K562 (cell line): ENCODE data around the gene MBD6. TPM values are rescaled to one million over a fixed set of nuclear protein-coding genes. Genes with fewer than 3 reads are reported as not detected.
A peak's percentile ranks its signal among the peaks of the same experiment; 100 is the strongest.

Source experiments
- ATAC-seq: fragments of 200-7000 bp; cut with Tn5 transposase; 3 replicates; pipeline ENCODE4 v1.9.1; 2020; ENCODE audit warnings: moderate library complexity
- BruUV-seq: library from RNA; stranded (reverse); fragments of 400-500 nt; replicated peaks from 2 replicates; lab custom pipeline; 2021; lab: Mats Ljungman, UMichigan
- CTCF ChIA-PET: fragments of 300-600 bp; formaldehyde crosslinking; extraction: SDS; loops from one replicate; lab custom pipeline; 2021; ENCODE audit warnings: low intra/inter-chr PET ratio; lab: Yijun Ruan, JAX
- POLR2A ChIA-PET: fragments of 300-600, 350-650 bp; sonication (Branson Sonifier 250); formaldehyde crosslinking; extraction: SDS; loops from one replicate; lab custom pipeline; 2021; ENCODE audit warnings: antibody characterized with exemption, inconsistent platforms; lab: Yijun Ruan, JAX
- DNase-seq, 4 experiments: peaks; one replicate each; pipeline versions ENCODE4 v3.0.0 to v3.0.0-alpha.2; 2011 to 2018; ENCODE audit warnings: low spot score in 3 of 4, mixed read lengths in 3 of 4; ENCODE audit errors: extremely low read depth in 1 of 4
- FAIRE-seq: peaks from 2 replicates; lab custom pipeline; 2011; peaks lifted over from hg19 to GRCh38; lab: Jason Lieb, UNC
- H2AFZ ChIP-seq: 2 replicates; pipeline ENCODE4 v1.6.0; 2011; ENCODE audit warnings: low read depth, low read length, control low read depth, inconsistent platforms
- H3K27ac ChIP-seq: fragments of 200-600 bp; 3 replicates; pipeline ENCODE4 v1.8.0; 2011; ENCODE audit warnings: low read depth, mild to moderate bottlenecking, control low read depth, inconsistent platforms, low read length, moderate library complexity, mixed read lengths; ENCODE audit errors: extremely low read depth
- H3K27me3 ChIP-seq, 2 experiments: fragments of 300-600 bp in 1 of 2; 2 replicates in 1 of 2; 3 replicates in 1 of 2; pipeline versions ENCODE4 v1.6.0 to v1.8.0; 2011; ENCODE audit warnings: inconsistent platforms in 2 of 2, low read length in 2 of 2, mild to moderate bottlenecking in 1 of 2, mixed read lengths in 1 of 2, moderate library complexity in 1 of 2; ENCODE audit not compliant: control insufficient read depth in 2 of 2, insufficient read depth in 2 of 2
- H3K36me3 ChIP-seq: fragments of 300-600 bp; 3 replicates; pipeline ENCODE4 v1.8.0; 2011; ENCODE audit warnings: mild to moderate bottlenecking, low read length, inconsistent platforms; ENCODE audit not compliant: control insufficient read depth, insufficient read depth
- H3K4me1 ChIP-seq, 2 experiments: fragments of 200-600 bp in 1 of 2; replicated peaks in 1 of 2; 2 replicates in 1 of 2; 3 replicates in 1 of 2; pipeline versions ENCODE4 v1.5.1 to v1.8.0; 2011; ENCODE audit warnings: inconsistent platforms in 2 of 2, low read length in 2 of 2, mild to moderate bottlenecking in 1 of 2, mixed read lengths in 1 of 2, moderate library complexity in 1 of 2; ENCODE audit not compliant: control insufficient read depth in 2 of 2, insufficient read depth in 2 of 2
- H3K4me2 ChIP-seq: 2 replicates; pipeline ENCODE4 v1.6.1; 2011; ENCODE audit warnings: low read length, control low read depth, inconsistent platforms, mixed read lengths; ENCODE audit not compliant: insufficient read depth
- H3K4me3 ChIP-seq: fragments of 200-600 bp; sonication (generic), shearing (Covaris generic); 2 replicates; pipeline ENCODE4 v1.5.1; 2016; ENCODE audit warnings: control low read depth, inconsistent platforms
- H3K79me2 ChIP-seq: fragments of 200-600 bp; 3 replicates; pipeline ENCODE4 v1.8.0; 2011; ENCODE audit warnings: low read length, inconsistent platforms; ENCODE audit not compliant: control insufficient read depth, insufficient read depth
- H3K9ac ChIP-seq, 2 experiments: 2 replicates each; pipeline versions ENCODE4 v1.6.0 to v1.6.1; 2011; ENCODE audit warnings: low read depth in 2 of 2, low read length in 2 of 2, control low read depth in 1 of 2, inconsistent platforms in 1 of 2, mild to moderate bottlenecking in 1 of 2, mixed read lengths in 1 of 2; ENCODE audit not compliant: insufficient read depth in 1 of 2
- H3K9me1 ChIP-seq: one replicate; pipeline ENCODE4 v1.6.0; 2011; ENCODE audit warnings: inconsistent platforms, mild to moderate bottlenecking, low read length, moderate library complexity; ENCODE audit not compliant: control insufficient read depth, insufficient read depth
- H3K9me3 ChIP-seq: replicated peaks from 2 replicates; pipeline ENCODE4 v1.5.1; 2011; ENCODE audit warnings: low read depth, low read length, inconsistent platforms; ENCODE audit not compliant: control insufficient read depth, insufficient read depth
- H4K20me1 ChIP-seq: replicated peaks from 2 replicates; pipeline ENCODE4 v1.6.1; 2011; ENCODE audit warnings: low read length, inconsistent platforms, mixed read lengths; ENCODE audit not compliant: control insufficient read depth, insufficient read depth
- HNRNPH1 ChIP-seq: fragments of 200-400 bp; formaldehyde crosslinking; optimal IDR thresholded peaks from 2 replicates; pipeline ENCODE3; 2017; ENCODE audit warnings: low read depth, mild to moderate bottlenecking, low read length, moderate library complexity
- MAFF ChIP-seq: IDR thresholded peaks from 2 replicates; pipeline ENCODE4 v1.6.1; 2012; ENCODE audit warnings: low read length, improper control_type of control experiment
- MECOM ChIP-seq: fragments of 250-450 bp; sonication (Bioruptor Pico); IDR thresholded peaks from 2 replicates; pipeline ENCODE4 v1.8.0; 2022; ENCODE audit warnings: inconsistent platforms
- NCOA6 ChIP-seq: fragments of 450-650 bp; IDR thresholded peaks from 2 replicates; pipeline ENCODE4 v1.6.1; 2017; ENCODE audit warnings: mild to moderate bottlenecking
- POLR2AphosphoS5 ChIP-seq: IDR thresholded peaks from 2 replicates; pipeline ENCODE4 v1.6.1; 2011; ENCODE audit warnings: mild to moderate bottlenecking, low read depth, low read length, moderate library complexity; ENCODE audit not compliant: control insufficient read depth, insufficient read depth
- WGBS: fragments of 100-300 bp; shearing (Covaris generic); methylation state at CpG from one replicate; pipeline ENCODE4 v1.1.6; 2016; ENCODE audit warnings: low coverage, mixed read lengths; ENCODE audit not compliant: insufficient coverage; ENCODE audit errors: missing lambda C conversion rate; 5-methylcytosine and 5-hydroxymethylcytosine counted together
- in situ Hi-C: fragments of 300-500 bp; cut with MboI; formaldehyde crosslinking; loops from 4 replicates; pipeline ENCODE4 v1.15.0; 2018; ENCODE audit warnings: inconsistent platforms, mixed read lengths
- intact Hi-C: fragments of 100-400 bp; cut with micrococcal nuclease; formaldehyde crosslinking; loops from 2 replicates; pipeline ENCODE4 v1.14.2; 2022
- polyA plus RNA-seq, 8 experiments: library from polyadenylated mRNA; depleted of rRNA in 4 of 8; stranded (reverse) in 5 of 8; unstranded in 3 of 8; fragments of >200 nt; fragmentation: Nextera tagmentation in 2 of 8; fragmentation: Illumina TruSeq in 1 of 8; extraction: Ambion mirVana in 2 of 8; extraction: Trizol in 1 of 8; gene quantifications; 2 replicates each; pipeline versions ENCODE4 v1.2.1 to v1.2.3, GENCODE V29; 2011 to 2014; ENCODE audit warnings: inconsistent platforms in 1 of 8, missing spikeins in 1 of 8
- total RNA-seq, 7 experiments: library from RNA; depleted of rRNA in 6 of 7; stranded (reverse); fragments of >200 nt in 6 of 7; fragmentation: Illumina TruSeq in 2 of 7; extraction: Trizol in 2 of 7; gene quantifications; 2 replicates each; pipeline versions ENCODE4 v1.2.1 to v1.2.3, GENCODE V29; 2011 to 2021; ENCODE audit warnings: low replicate concordance in 1 of 7
- TF ChIP-seq, protein P1 (sequence below), 2 experiments: fragments of 450-650 bp in 1 of 2; sonication (generic) in 1 of 2; formaldehyde crosslinking in 1 of 2; IDR thresholded peaks in 1 of 2; conservative IDR thresholded peaks in 1 of 2; 2 replicates each; pipeline versions ENCODE4 v1.6.1 to v1.8.1; 2016 to 2023; ENCODE audit warnings: mild to moderate bottlenecking in 2 of 2, moderate library complexity in 2 of 2, inconsistent platforms in 1 of 2, missing genetic modification reagents in 1 of 2
- TF ChIP-seq, protein P2 (sequence below), 2 experiments: fragments of 450-650 bp in 1 of 2; sonication (generic) in 1 of 2; formaldehyde crosslinking; conservative IDR thresholded peaks; 2 replicates each; pipeline versions ENCODE4 v1.4.0 to v1.8.1; 2020 to 2022; ENCODE audit warnings: mild to moderate bottlenecking in 1 of 2, missing genetic modification reagents in 1 of 2
- TF ChIP-seq, protein P3 (sequence below): fragments of 450-650 bp; IDR thresholded peaks from 2 replicates; pipeline ENCODE4 v1.6.1; 2017; ENCODE audit warnings: antibody characterized with exemption
- TF ChIP-seq, protein P4 (sequence below): fragments of 450-650 bp; formaldehyde crosslinking; IDR thresholded peaks from 2 replicates; pipeline ENCODE4 v1.4.0; 2022; ENCODE audit warnings: mild to moderate bottlenecking, moderate library complexity

The MBD6 gene
- total and polyA plus RNA-seq, 9 of the 15 experiments (the other 6 are each of a cell fraction or from before 2014, with no cell fraction given): 2.0 to 54.8 (median 3.8) TPM

DNA sequence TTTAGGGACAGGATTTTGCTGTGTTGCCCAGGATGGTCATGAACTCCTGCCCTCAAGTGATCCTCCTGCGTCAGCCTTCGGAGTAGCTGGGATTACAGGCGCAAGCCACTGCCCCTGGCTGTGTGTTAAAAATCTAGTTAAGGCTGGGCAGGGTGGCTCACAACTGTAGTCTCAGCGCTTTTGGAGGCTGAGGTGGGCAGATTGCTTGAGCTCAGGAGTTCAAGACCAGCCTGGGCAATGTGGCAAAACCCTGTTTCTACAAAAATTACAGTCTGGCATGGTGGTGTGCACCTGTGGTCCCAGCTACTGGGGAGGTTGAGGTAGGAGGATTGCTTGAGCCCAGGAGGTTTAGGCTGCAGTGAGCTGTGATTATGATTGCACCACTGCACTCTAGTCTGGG is 11.5 kb upstream of the MBD6 start (continued):
- TF ChIP-seq, protein P1, sequence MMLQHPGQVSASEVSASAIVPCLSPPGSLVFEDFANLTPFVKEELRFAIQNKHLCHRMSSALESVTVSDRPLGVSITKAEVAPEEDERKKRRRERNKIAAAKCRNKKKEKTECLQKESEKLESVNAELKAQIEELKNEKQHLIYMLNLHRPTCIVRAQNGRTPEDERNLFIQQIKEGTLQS (IDR thresholded peaks at IDR 0.05): no peak
- TF ChIP-seq, protein P1 (CRISPR knock-in tag; conservative IDR thresholded peaks at IDR 0.05): no peak
- TF ChIP-seq, all 486 proteins: peak for 0

DNA sequence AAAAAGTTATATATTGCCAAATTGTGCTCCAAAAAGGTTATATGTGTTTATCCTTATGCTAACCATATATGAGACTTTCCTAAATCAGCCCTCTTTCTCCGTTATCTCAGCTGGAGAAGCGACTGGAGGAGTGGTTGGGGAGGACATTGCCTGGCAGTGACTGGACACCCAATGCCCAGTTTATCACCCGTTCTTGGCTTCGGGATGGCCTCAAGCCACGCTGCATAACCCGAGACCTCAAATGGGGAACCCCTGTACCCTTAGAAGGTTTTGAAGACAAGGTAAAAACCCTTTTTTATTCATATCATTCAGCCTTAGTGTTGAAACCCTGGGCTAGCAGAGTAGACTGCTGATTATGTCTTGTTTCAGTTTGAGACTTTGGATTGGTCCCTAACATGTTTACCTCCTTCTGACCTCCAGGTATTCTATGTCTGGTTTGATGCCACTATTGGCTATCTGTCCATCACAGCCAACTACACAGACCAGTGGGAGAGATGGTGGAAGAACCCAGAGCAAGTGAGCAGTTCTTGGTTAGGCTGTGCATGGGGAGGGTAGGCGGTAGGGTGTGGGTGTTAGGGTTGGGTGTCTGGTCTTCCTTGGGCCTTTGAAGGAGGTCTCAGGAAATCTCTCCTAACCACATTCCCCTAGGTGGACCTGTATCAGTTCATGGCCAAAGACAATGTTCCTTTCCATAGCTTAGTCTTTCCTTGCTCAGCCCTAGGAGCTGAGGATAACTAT is 10.9 kb upstream of the MBD6 start:
- Histone ChIP-seq H4K20me1 (peaks cover 18% of the 10 kb centered on the region), H3K9me1 (peaks cover under 1% of the 10 kb centered on the region), H3K4me2 (no peak overlapping the region), H3K4me3 (no peak overlapping the region), H3K9me3 (no peaks in the 10 kb centered on the region), H3K27me3 (no peaks in the 10 kb centered on the region), H3K79me2 (peaks cover 5% of the 10 kb centered on the region; the same call in 2 of the 3 replicates), H3K4me1 (peaks cover 0 to 2% of the 10 kb centered on the region in 2 experiments; a peak in 3 of 5 replicates), H2AFZ (no peak overlapping the region), H3K36me3 (peaks cover 71% of the 10 kb centered on the region), H3K9ac (no peak overlapping the region), H3K27ac (no peak overlapping the region; the same call in 2 of the 3 replicates)
- 98% methylated on average over 7 of the region's 7 CpGs for WGBS
- no TSS peak for BruUV-seq
- in situ Hi-C loops (no loop called here), intact Hi-C loops (no loop called here)
- FAIRE-seq (no peak), ATAC-seq (no peak), DNase-seq (no peak)
- ChIA-PET POLR2A (interaction anchor here (0.7 to 10.1 kb wide), 6 partner anchors 8 to 53 kb away, joined by 3 to 184 read pairs (median 3); partner anchors contain the start of genes DCTN2 and DDIT3), CTCF (no interaction called here)
- TF ChIP-seq, protein P2, sequence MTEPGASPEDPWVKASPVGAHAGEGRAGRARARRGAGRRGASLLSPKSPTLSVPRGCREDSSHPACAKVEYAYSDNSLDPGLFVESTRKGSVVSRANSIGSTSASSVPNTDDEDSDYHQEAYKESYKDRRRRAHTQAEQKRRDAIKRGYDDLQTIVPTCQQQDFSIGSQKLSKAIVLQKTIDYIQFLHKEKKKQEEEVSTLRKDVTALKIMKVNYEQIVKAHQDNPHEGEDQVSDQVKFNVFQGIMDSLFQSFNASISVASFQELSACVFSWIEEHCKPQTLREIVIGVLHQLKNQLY (CRISPR knock-in tag; conservative IDR thresholded peaks at IDR 0.05): no peak
- TF ChIP-seq, protein P3, sequence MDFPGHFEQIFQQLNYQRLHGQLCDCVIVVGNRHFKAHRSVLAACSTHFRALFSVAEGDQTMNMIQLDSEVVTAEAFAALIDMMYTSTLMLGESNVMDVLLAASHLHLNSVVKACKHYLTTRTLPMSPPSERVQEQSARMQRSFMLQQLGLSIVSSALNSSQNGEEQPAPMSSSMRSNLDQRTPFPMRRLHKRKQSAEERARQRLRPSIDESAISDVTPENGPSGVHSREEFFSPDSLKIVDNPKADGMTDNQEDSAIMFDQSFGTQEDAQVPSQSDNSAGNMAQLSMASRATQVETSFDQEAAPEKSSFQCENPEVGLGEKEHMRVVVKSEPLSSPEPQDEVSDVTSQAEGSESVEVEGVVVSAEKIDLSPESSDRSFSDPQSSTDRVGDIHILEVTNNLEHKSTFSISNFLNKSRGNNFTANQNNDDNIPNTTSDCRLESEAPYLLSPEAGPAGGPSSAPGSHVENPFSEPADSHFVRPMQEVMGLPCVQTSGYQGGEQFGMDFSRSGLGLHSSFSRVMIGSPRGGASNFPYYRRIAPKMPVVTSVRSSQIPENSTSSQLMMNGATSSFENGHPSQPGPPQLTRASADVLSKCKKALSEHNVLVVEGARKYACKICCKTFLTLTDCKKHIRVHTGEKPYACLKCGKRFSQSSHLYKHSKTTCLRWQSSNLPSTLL: no peak
- no peak for TF ChIP-seq MECOM
- TF ChIP-seq, protein P4, sequence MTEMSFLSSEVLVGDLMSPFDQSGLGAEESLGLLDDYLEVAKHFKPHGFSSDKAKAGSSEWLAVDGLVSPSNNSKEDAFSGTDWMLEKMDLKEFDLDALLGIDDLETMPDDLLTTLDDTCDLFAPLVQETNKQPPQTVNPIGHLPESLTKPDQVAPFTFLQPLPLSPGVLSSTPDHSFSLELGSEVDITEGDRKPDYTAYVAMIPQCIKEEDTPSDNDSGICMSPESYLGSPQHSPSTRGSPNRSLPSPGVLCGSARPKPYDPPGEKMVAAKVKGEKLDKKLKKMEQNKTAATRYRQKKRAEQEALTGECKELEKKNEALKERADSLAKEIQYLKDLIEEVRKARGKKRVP (CRISPR knock-in tag): no peak
- no peak for TF ChIP-seq NCOA6
- TF ChIP-seq POLR2AphosphoS5: peak; percentile 27; the same call in 1 of the 2 replicates
- TF ChIP-seq MAFF: no peak
- no peak for TF ChIP-seq HNRNPH1
